Muscle layer of duodenum (tissue), 2 donors: Measurements from ENCODE around the gene ETV6.
A peak's percentile ranks its signal among the peaks of the same experiment; 100 is the strongest.

Experiments
- H3K27ac ChIP-seq: one replicate; pipeline ENCODE4 v1.7.0; 2013; ENCODE audit warnings: mild to moderate bottlenecking, low read length
- H3K27me3 ChIP-seq: one replicate; pipeline ENCODE4 v1.7.0; 2013; ENCODE audit warnings: low read depth, mild to moderate bottlenecking, control low read depth, low read length
- H3K36me3 ChIP-seq, 2 donors: one replicate each; pipeline ENCODE4 v1.7.0; 2013; ENCODE audit warnings: low read length in 2 of 2, control low read depth in 1 of 2, mild to moderate bottlenecking in 1 of 2; ENCODE audit not compliant: insufficient read depth in 2 of 2, control insufficient read depth in 1 of 2
- H3K4me1 ChIP-seq, 2 donors: one replicate each; pipeline ENCODE4 v1.7.0; 2013; ENCODE audit warnings: low read length in 2 of 2, mild to moderate bottlenecking in 2 of 2, control low read depth in 1 of 2, moderate library complexity in 1 of 2; ENCODE audit not compliant: insufficient read depth in 2 of 2, control insufficient read depth in 1 of 2
- H3K4me3 ChIP-seq, 2 donors: one replicate each; pipeline ENCODE4 v1.7.0; 2013; ENCODE audit warnings: low read length in 2 of 2, low read depth in 1 of 2, mild to moderate bottlenecking in 1 of 2
- H3K9me3 ChIP-seq, 2 donors: one replicate each; pipeline ENCODE4 v1.7.0; 2013; ENCODE audit warnings: low read length in 2 of 2, control low read depth in 1 of 2, mild to moderate bottlenecking in 1 of 2; ENCODE audit not compliant: control insufficient read depth in 1 of 2
- donor health status: healthy.

The ETV6 gene

DNA sequence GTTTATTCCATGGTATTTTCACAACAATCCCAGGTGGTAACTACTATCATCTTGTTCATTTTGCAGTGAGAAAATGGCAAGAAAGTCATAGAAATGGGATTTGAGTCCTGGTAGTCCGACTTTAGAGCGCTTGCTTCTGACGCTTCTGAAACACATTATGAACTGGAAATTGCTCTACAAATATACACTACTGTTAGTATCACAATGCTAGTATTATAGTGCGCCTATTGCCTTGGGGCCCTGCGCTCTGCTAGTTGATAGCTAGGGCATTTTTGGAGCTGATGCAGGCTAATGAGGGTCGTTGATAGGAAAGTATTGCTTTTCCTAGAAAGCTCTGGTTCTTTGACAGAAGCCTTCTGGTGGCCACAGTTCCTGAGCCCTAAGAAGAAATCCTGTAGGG is 61.0 kb downstream of the ETV6 start:
- Histone ChIP-seq H3K4me1 (peaks cover 34 to 58% of the 10 kb centered on the region in 2 donors), H3K36me3 (peaks cover 0 to 4% of the 10 kb centered on the region in 2 donors), H3K27ac (no peak overlapping the region), H3K27me3 (no peaks in the 10 kb centered on the region), H3K9me3 (no peaks in the 10 kb centered on the region), H3K4me3 (no peak overlapping the region)

DNA sequence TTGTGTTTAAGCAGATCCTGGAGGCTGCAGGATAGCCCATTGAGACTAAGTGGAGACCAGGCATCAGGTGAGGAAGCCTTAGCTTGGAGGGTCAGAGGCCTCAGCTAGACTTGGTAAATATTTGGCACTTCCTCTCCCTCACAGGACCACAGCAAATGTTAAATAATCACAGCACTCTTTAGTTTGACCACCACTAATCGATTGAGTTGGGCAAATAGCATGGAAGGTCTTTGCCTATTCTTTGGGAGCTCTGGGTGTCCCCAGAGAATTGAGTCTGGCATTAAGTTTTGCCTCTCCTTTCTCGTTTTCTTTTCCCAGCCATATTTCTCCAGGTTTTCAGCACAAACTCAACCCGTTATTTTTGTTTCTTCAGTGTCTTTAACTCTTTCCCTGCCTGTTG is 61.4 kb downstream of the ETV6 start:
- Histone ChIP-seq H3K9me3 (no peaks in the 10 kb centered on the region), H3K4me3 (no peak overlapping the region), H3K36me3 (peaks cover 0 to 4% of the 10 kb centered on the region in 2 donors), H3K27ac (no peak overlapping the region), H3K27me3 (no peaks in the 10 kb centered on the region), H3K4me1 (peaks cover 30 to 54% of the 10 kb centered on the region in 2 donors)

DNA sequence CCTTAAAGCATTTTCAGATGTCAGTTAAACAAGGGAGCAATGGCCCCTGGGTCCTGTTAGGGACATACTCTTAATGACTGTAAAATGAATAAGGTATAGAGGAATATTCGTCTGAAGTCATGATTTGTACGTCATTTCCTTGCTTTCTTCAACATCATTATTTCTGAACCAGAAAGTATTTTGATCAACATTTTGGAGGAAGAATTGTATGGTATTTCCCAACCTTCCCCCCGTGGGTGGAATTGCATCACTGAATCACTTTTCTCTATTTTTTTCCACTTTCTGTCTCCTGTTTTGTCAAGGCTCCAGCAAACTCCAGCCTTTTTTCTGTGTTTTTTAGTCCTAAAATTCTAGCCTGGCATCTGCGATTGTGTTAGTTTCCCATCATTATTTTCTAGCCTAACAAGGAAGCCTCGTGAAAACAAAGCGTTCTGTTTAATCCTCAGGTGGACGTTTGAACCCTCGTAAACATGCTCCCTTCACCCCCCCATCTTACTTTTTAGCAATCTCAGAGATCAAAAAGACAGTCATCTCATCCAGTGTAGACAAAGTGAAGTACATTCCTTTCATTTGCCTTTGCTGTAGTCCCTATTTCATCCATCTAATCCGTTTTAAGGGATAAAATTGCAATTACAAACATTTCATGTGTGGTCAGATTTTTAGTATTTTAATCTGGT is 62.3 kb downstream of the ETV6 start:
- Histone ChIP-seq H3K4me3 (no peak overlapping the region), H3K36me3 (peaks cover 0 to 4% of the 10 kb centered on the region in 2 donors), H3K4me1 (peaks cover 21 to 51% of the 10 kb centered on the region in 2 donors), H3K9me3 (no peaks in the 10 kb centered on the region), H3K27ac (peak overlapping the region; percentile 60), H3K27me3 (no peaks in the 10 kb centered on the region)

DNA sequence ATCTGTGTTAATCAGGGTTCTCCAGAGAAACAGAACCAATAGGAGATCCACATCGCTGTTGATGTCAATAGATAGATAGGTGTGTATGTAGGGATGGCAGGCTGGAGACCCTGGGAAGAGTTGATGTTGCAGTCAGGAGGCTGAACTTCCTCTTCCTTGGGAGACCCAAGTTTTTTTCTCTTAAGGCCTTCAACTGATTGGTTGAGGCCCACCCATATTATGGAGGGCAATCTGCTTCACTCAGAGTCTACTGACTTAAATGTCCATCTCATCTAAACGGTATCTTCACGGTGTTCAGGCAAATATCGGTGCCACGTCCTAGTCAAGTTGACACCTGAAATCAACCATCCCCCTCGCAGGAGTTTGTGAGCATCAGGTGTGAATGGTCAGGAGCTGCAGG is 63.0 kb downstream of the ETV6 start:
- Histone ChIP-seq H3K27me3 (no peaks in the 10 kb centered on the region), H3K9me3 (no peaks in the 10 kb centered on the region), H3K4me1 (peaks cover 17 to 51% of the 10 kb centered on the region in 2 donors), H3K36me3 (peaks cover 0 to 4% of the 10 kb centered on the region in 2 donors), H3K27ac (peak overlapping the region; percentile 29), H3K4me3 (no peak overlapping the region)

DNA sequence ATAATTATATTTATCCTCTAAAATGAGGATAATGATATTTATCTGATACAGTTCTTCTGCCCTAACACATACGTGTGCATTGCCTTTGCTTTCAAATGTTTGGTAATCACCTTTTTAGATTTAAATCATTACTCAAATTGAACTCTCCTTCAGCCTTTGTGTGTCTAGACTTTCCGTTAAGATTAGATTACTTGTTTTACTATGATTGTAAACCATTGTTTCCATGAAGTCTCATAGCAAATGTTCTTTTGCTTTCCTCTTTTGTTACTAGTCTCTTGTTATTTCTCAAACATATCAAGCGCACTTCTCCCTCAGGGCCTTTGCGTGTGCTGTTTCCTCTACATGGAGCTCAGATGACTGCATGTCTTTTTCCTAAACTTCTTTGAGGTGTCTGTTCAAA is 63.7 kb downstream of the ETV6 start:
- H3K9me3 ChIP-seq, result no peaks in the 10 kb centered on the region
- peaks cover 0 to 4% of the 10 kb centered on the region in 2 donors for H3K36me3 ChIP-seq
- no peaks in the 10 kb centered on the region for H3K27me3 ChIP-seq
- H3K4me1 ChIP-seq, result peaks cover 20 to 53% of the 10 kb centered on the region in 2 donors
- H3K4me3 ChIP-seq, result no peak overlapping the region
- H3K27ac ChIP-seq, result no peak overlapping the region

DNA sequence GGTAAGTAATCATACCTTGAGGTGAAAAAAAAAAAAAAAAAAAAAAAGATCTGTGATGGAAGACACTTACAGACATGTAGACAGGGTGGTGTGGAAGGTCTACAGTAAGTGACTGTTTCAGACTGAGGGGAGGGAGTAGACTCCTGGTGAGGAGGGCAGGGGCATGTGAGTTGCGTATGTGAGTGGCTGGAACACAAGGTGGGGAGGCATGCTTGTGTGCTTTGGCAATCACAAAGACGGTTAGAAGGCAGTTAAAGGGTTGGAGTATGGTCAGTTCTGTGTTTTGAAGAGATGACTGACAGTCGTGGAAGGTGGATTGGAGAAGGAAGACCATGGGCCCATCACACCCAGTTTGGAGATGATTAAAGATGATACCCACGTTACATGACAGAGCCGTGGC is 65.2 kb downstream of the ETV6 start:
- Histone ChIP-seq H3K27me3 (no peaks in the 10 kb centered on the region), H3K27ac (no peak overlapping the region), H3K4me3 (no peak overlapping the region), H3K36me3 (peaks cover 0 to 4% of the 10 kb centered on the region in 2 donors), H3K4me1 (peaks cover 27 to 63% of the 10 kb centered on the region in 2 donors), H3K9me3 (no peaks in the 10 kb centered on the region)

DNA sequence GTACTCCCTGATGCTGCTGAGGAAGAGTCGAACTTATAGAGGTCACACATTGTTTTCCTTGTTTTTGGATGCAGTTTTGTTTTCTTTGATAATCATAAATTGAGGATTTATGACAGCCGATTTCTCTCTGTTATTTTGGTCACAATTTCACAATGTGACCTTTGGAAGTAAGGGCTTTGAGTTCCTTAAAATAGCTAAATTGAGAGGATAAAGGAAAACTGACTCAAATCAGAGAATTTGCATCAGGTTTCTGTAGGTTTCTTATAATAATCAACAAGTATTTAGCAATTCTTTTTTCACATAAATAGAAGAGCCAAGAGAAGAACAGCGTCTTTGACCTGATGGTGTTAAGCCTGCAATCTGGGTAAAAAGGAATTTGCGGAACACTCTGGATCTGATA is 66.1 kb downstream of the ETV6 start:
- Histone ChIP-seq H3K4me3 (no peak overlapping the region), H3K9me3 (no peaks in the 10 kb centered on the region), H3K27me3 (no peaks in the 10 kb centered on the region), H3K27ac (no peak overlapping the region), H3K36me3 (peaks cover 0 to 4% of the 10 kb centered on the region in 2 donors), H3K4me1 (peaks cover 30 to 71% of the 10 kb centered on the region in 2 donors)

DNA sequence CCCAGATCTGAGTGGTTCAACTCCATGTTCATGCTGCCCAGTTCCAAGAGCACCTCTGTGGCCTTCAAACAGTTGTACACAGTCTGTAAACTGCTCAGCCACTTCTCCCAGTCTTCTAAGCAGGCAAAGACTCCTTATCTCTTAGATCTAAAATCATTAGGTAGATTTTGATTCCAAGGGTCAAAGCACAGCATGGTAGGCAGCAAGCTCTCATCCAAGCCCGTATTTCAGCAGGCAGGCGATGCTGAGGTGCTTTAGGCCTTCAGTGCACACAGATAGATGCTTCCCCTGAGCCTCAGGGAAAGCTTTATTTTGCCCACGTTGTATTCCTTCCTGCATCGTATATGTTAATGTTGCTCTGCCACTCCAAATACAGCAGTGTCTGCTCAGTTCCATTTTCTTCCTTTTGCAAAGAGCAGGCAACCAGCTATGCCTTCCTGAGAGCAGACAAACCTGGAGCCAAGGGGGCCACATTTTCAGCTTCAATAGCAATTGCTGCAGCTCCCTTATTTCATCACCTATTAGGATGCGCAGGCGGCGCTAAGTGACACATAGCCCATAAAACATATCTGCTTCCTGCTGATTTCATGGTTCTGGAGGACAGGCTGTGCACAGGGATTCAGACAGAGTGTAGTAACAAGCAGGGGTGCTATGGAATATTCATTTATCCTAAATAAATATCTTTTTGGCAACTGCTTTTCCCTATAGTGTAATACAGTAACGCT is 67.5 kb downstream of the ETV6 start:
- Histone ChIP-seq H3K27ac (peak overlapping the region; percentile 14), H3K27me3 (no peaks in the 10 kb centered on the region), H3K4me1 (peaks cover 23 to 61% of the 10 kb centered on the region in 2 donors), H3K36me3 (peaks cover 0 to 4% of the 10 kb centered on the region in 2 donors), H3K9me3 (no peaks in the 10 kb centered on the region), H3K4me3 (no peak overlapping the region)

DNA sequence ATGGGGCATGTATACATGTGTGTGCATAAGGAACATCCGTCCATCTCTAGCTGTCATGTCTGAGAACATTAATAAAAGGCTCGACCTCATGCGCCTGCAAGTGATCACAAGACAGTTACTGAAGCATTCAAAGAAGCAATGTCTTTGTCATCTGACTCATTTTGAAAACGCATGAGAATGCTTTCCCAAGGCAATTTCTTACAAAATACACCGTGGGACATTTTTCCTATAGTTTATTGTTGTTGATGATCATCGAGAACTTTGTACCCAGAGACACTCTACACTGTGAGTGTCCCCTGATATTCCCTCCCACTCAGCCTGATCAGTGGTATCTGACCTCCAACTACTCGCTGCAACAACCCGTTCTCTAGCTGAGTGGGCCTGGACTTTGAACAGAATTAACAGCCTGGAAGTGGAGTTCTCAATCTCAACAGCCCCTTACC is 68.1 kb downstream of the ETV6 start:
- Histone ChIP-seq H3K4me3 (no peak overlapping the region), H3K4me1 (peaks cover 20 to 58% of the 10 kb centered on the region in 2 donors), H3K27me3 (no peaks in the 10 kb centered on the region), H3K36me3 (peaks cover 0 to 4% of the 10 kb centered on the region in 2 donors), H3K27ac (peak overlapping the region; percentile 14), H3K9me3 (no peaks in the 10 kb centered on the region)

DNA sequence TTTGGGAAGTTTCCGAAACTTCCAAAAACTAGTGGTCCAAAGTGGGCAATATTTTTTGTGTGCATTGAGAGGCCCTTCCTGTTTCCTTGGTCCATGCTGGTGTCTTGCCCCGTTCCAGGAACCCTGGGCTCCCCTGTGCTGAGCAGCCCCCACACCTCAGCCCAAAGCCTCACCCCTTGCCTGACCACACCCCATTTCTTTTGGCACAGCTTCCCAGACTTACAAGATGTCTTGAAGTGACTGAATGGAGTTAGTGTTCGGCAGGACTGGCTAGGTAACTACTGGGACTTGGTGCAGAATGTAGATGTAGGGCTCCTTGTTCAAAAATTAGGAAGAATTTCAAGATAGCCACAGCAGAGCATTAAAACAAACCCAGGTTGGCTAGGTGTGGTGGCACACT is 68.6 kb downstream of the ETV6 start:
- peaks cover 0 to 4% of the 10 kb centered on the region in 2 donors for H3K36me3 ChIP-seq
- H3K4me3 ChIP-seq, result no peak overlapping the region
- no peaks in the 10 kb centered on the region for H3K27me3 ChIP-seq
- H3K9me3 ChIP-seq, result no peaks in the 10 kb centered on the region
- peak overlapping the region; percentile 46 for H3K27ac ChIP-seq
- peaks cover 20 to 54% of the 10 kb centered on the region in 2 donors for H3K4me1 ChIP-seq

DNA sequence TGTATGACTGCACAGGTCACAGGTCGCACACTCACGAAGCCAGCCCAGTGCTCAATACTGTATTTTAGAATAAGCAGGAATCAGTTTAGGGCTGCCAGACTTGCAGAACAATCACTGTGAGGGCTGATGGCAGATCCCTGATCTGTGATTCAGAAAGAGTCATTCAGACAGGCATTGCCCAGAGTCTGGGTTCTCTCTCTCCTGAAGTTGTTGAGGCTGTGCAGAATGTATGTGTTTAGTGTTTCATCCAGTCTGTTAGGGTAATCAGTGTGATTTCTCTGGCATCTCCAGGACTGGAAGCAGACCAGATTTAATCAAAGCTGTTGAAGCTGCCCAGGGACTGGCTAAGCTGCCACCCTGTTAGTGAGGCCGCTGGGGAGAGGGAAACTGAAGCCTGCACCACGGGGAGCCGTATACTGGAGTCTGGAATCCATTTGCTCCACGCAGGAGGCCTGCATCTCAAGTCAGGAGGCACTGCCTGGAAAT is 69.3 kb downstream of the ETV6 start:
- peaks cover 0 to 4% of the 10 kb centered on the region in 2 donors for H3K36me3 ChIP-seq
- no peaks in the 10 kb centered on the region for H3K27me3 ChIP-seq
- peaks cover 20 to 57% of the 10 kb centered on the region in 2 donors for H3K4me1 ChIP-seq
- no peak overlapping the region for H3K4me3 ChIP-seq
- no peaks in the 10 kb centered on the region for H3K9me3 ChIP-seq
- peak overlapping the region; percentile 56 for H3K27ac ChIP-seq
